ENCODE results near the gene MAML2.

The MAML2 gene

DNA sequence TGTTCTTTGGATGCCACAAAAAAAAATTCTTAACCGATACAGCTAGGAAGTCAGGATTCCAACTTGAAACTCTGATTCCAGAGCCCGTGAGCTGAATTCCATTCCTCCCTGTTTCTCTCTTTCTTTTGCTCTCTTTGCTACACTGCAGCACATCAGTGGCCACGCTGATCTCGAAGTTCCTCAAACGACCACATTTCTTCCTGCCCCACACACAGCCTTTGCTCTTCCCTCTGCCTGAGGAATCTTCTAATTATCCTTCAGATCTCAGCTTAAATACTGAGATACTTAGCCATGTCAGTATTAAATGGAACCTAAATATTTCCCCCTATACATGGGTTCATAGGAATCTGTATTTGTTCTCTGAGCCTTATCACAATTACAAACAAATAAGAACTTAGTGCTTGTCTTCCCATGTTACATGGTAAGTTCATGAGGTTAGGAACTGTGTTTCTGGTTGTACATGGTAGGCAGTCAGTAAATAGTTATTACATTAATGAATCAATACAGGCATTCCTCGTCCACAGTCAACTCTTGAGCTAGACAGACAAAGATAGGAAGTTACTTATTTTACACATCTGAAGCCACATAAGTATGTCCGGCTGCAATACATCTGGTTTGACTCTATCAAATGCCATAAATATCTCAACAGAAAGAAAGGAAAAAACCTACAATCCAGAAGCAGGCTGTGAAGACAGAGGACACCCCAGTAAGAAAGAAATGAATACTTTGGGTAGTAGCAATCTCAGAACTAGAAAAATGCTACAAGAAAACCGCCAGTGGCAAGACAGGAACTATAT lies 86.6 kb downstream of the MAML2 start:
- no peak for DNase-seq (ENCODE audit: low read depth)
- no peak for TF ChIP-seq CTCF (conservative IDR thresholded peaks at IDR 0.05; ENCODE audit: low read length)
- H3K4me3 ChIP-seq (ENCODE audit: low read length) = no peak overlapping the region

DNA sequence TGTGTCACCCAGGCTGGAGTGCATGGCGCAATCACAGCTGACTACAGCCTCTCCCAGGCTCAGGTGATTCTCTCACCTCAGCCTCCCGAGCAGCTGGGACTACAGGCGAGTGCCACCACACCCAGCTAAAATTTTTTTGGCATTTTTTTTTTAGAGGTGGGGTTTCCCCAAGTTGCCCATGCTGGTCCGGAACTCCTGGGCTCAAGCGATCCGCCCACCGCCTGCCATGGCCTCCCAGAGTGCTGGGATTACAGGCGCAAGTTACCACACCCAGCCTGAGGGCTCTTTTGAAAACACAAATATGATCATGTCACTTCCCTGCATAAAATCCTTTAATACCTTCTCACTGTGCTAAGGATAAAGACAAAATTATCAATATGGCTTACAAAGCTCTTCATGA lies 88.1 kb downstream of the MAML2 start:
- no peak overlapping the region for H3K4me3 ChIP-seq (ENCODE audit: low read length)
- TF ChIP-seq CTCF (conservative IDR thresholded peaks at IDR 0.05; ENCODE audit: low read length) = no peak
- DNase-seq (ENCODE audit: low read depth) = no peak

GRCh38 chr11:96254087-96254486 lies 88.9 kb downstream of the MAML2 start:
- TF ChIP-seq CTCF (conservative IDR thresholded peaks at IDR 0.05; ENCODE audit: low read length) = no peak
- no peak overlapping the region for H3K4me3 ChIP-seq (ENCODE audit: low read length)
- peak; percentile 71 for DNase-seq (ENCODE audit: low read depth)

- DNase-seq (ENCODE audit: low read depth) = peak; percentile 77
- no peak overlapping the region for H3K4me3 ChIP-seq (ENCODE audit: low read length)
- no peak for TF ChIP-seq CTCF (conservative IDR thresholded peaks at IDR 0.05; ENCODE audit: low read length)
Observed at GRCh38 chr11:96246718-96247552, 96.1 kb downstream of the MAML2 start.

DNA sequence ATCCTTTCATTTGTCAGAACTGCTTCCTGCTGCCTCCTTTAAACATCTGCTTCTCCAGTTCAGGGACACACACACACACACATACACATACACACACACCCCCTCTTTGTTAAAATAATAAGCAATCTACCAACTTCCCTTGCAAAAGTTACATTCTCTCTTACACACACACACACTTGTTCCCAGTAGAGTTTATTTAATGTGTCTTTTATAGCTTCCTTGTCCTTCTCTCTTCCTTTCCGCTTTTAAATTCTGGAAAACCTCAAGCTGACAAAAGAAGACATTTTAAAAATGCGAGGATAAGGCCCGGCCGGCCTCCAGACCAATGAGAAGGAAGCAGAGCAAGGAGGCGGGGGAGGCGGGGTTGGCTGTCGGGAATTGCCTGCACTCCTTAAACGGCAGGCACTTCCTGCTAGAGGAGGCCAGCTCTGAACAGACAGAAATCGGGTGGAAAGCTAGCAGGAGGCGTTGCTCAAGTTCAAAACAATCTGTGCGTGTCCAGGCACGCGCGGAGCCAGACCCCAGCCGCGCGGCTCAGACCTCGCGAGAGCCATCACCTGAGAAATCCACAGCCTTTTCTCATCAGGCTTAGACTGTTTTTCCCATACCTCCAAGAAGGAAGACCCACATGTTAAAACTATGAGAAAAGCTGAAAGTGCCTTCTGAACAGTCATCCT lies 99.9 kb downstream of the MAML2 start:
- DNase-seq (ENCODE audit: low read depth) = peak; percentile 98
- TF ChIP-seq CTCF (conservative IDR thresholded peaks at IDR 0.05; ENCODE audit: low read length) = no peak
- peak overlapping the region; percentile 48 for H3K4me3 ChIP-seq (ENCODE audit: low read length)

DNA sequence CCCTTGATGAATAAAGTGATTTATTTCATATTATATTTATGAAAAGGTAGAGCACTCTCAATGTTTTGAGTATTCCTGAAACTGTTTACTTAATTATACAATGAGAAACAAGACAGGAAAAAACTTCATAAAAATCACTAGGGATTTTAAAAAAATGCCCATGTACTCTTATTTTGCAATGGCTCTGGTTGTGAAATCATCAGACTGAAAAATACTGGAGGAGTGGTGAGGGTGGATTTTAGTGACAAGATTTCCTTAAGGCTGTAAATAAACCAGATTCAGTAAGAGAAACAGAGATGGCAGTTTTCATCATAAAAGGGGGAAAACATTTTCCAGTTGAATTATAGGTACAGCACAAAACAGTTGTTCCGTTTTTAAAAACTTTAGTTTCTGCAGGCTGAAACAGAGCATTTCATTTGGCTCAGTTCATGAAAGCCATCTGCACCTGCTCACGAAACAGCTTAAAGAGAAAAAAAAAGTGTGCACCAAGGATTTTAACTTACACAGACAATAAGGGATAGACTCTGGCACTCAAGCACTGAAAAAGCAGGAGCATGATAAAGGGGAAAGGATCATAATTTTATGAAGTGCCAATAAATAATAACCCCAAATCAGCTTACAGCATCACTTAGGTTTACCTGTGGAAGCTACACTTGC lies 100.7 kb downstream of the MAML2 start:
- TF ChIP-seq CTCF (conservative IDR thresholded peaks at IDR 0.05; ENCODE audit: low read length) = no peak
- peak; percentile 56 for DNase-seq (ENCODE audit: low read depth)
- H3K4me3 ChIP-seq (ENCODE audit: low read length) = no peak overlapping the region

Measured in AG10803 (cell line).